22Rv1 (cell line): ENCODE measurements around the gene ALDH1B1.

Experiments
- CTCF ChIP-seq: fragments of 450-650 bp; IDR thresholded peaks from 2 replicates; pipeline ENCODE4 v1.5.1; 2017; ENCODE audit warnings: mild to moderate bottlenecking
- ZFX ChIP-seq: fragments of 450-650 bp; IDR thresholded peaks from 2 replicates; pipeline ENCODE4 v1.6.1; 2017; ENCODE audit warnings: antibody characterized with exemption, borderline replicate concordance

GRCh38 chr9:38387066-38387465 is 5.4 kb upstream of the ALDH1B1 start:
- TF ChIP-seq CTCF: no peak
- no peak for TF ChIP-seq ZFX
